IMR-90 (cell line): ENCODE results near the gene TLCD1. TPM values are rescaled to one million over a fixed set of nuclear protein-coding genes. Genes with fewer than 3 reads are reported as not detected.
A peak's percentile ranks its signal among the peaks of the same experiment; 100 is the strongest.

ENCODE experiments used
- ATAC-seq: fragments of 200-7000 bp; cut with Tn5 transposase; 2 replicates; pipeline ENCODE4 v1.9.1; 2020; ENCODE audit warnings: low read depth, mild to moderate bottlenecking, moderate library complexity
- BruUV-seq: library from RNA; stranded (reverse); fragments of 400-500 nt; replicated peaks from 2 replicates; lab custom pipeline; 2021; lab: Mats Ljungman, UMichigan
- CTCF ChIA-PET: fragments of 300-600 bp; formaldehyde crosslinking; extraction: SDS; loops from one replicate; lab custom pipeline; 2021; ENCODE audit warnings: antibody characterized with exemption; lab: Yijun Ruan, JAX
- POLR2A ChIA-PET: fragments of 300-600 bp; sonication (Branson Sonifier 250); formaldehyde crosslinking; loops from one replicate; lab custom pipeline; 2022; ENCODE audit warnings: antibody characterized with exemption; ENCODE audit not compliant: unreplicated experiment; lab: Charles Lee
- DNase-seq: peaks from one replicate; pipeline ENCODE4 v3.0.0; 2013
- H2AFZ ChIP-seq: replicated peaks from 2 replicates; pipeline ENCODE3; 2013; ENCODE audit warnings: low read length, mild to moderate bottlenecking; ENCODE audit not compliant: poor library complexity
- H2AK5ac ChIP-seq: 2 replicates; pipeline ENCODE4 v1.6.1; 2013; ENCODE audit warnings: low read depth, low read length, inconsistent platforms
- H2AK9ac ChIP-seq: replicated peaks from 2 replicates; pipeline ENCODE3; 2013; ENCODE audit warnings: mild to moderate bottlenecking, low read depth, low read length, moderate library complexity; ENCODE audit not compliant: poor library complexity
- H2BK120ac ChIP-seq: 2 replicates; pipeline ENCODE4 v1.6.1; 2013; ENCODE audit warnings: low read depth, low read length, inconsistent platforms
- H2BK15ac ChIP-seq: 3 replicates; pipeline ENCODE4 v1.6.1; 2013; ENCODE audit warnings: low read depth, low read length, inconsistent platforms
- H2BK20ac ChIP-seq: 2 replicates; pipeline ENCODE4 v1.6.1; 2013; ENCODE audit warnings: low read depth, mild to moderate bottlenecking, inconsistent platforms, low read length, moderate library complexity
- H2BK5ac ChIP-seq: 2 replicates; pipeline ENCODE4 v1.6.1; 2013; ENCODE audit warnings: mild to moderate bottlenecking, low read depth, low read length, inconsistent platforms; ENCODE audit not compliant: poor library complexity, severe bottlenecking
- H3K14ac ChIP-seq: replicated peaks from 2 replicates; pipeline ENCODE4 v1.6.1; 2013; ENCODE audit warnings: low read depth, low read length, inconsistent platforms
- H3K18ac ChIP-seq: 2 replicates; pipeline ENCODE4 v1.6.1; 2013; ENCODE audit warnings: low read depth, low read length, control low read depth
- H3K23ac ChIP-seq: 2 replicates; pipeline ENCODE4 v1.6.1; 2013; ENCODE audit warnings: low read depth, low read length, inconsistent platforms
- H3K27ac ChIP-seq: 2 replicates; pipeline ENCODE4 v1.5.1; 2013; ENCODE audit warnings: mild to moderate bottlenecking, control low read depth, low read length; ENCODE audit not compliant: insufficient read depth
- H3K27me3 ChIP-seq: 2 replicates; pipeline ENCODE4 v1.6.1; 2013; ENCODE audit warnings: low read length; ENCODE audit not compliant: control insufficient read depth, insufficient read depth
- H3K36me3 ChIP-seq: 2 replicates; pipeline ENCODE4 v1.6.1; 2013; ENCODE audit warnings: low read length, mixed read lengths; ENCODE audit not compliant: control insufficient read depth, insufficient read depth
- H3K4ac ChIP-seq: 2 replicates; pipeline ENCODE4 v1.6.1; 2013; ENCODE audit warnings: low read depth, low read length, inconsistent platforms
- H3K4me1 ChIP-seq: 2 replicates; pipeline ENCODE4 v1.6.1; 2013; ENCODE audit warnings: low read length, mixed read lengths; ENCODE audit not compliant: control insufficient read depth, insufficient read depth
- H3K4me2 ChIP-seq: 2 replicates; pipeline ENCODE4 v1.6.1; 2013; ENCODE audit warnings: low read depth, mild to moderate bottlenecking, control low read depth, low read length, moderate library complexity
- H3K4me3 ChIP-seq: 2 replicates; pipeline ENCODE4 v1.5.1; 2013; ENCODE audit warnings: low read depth, mild to moderate bottlenecking, control low read depth, low read length, moderate library complexity; ENCODE audit not compliant: insufficient read depth
- H3K56ac ChIP-seq: 2 replicates; pipeline ENCODE4 v1.6.1; 2013; ENCODE audit warnings: low read length, inconsistent platforms; ENCODE audit not compliant: insufficient read depth; ENCODE audit errors: extremely low read depth
- H3K79me1 ChIP-seq, 2 experiments: 2 replicates each; pipeline ENCODE4 v1.6.1; 2013; ENCODE audit warnings: low read length in 2 of 2, inconsistent platforms in 1 of 2, low read depth in 1 of 2
- H3K9ac ChIP-seq: 2 replicates; pipeline ENCODE4 v1.6.1; 2013; ENCODE audit warnings: low read depth, low read length, control low read depth
- H3K9me1 ChIP-seq: 2 replicates; pipeline ENCODE4 v1.6.1; 2013; ENCODE audit warnings: low read length, inconsistent platforms; ENCODE audit not compliant: insufficient read depth
- H3K9me3 ChIP-seq: 2 replicates; pipeline ENCODE4 v1.6.1; 2013; ENCODE audit warnings: low read length; ENCODE audit not compliant: control insufficient read depth, insufficient read depth
- H4K20me1 ChIP-seq: 2 replicates; pipeline ENCODE4 v1.6.1; 2013; ENCODE audit warnings: low read length, inconsistent platforms; ENCODE audit not compliant: insufficient read depth
- H4K5ac ChIP-seq: 2 replicates; pipeline ENCODE4 v1.6.1; 2013; ENCODE audit warnings: mild to moderate bottlenecking, low read depth, low read length, control low read depth
- H4K8ac ChIP-seq, 2 experiments: 2 replicates each; pipeline ENCODE4 v1.6.1; 2013; ENCODE audit warnings: low read depth in 2 of 2, low read length in 2 of 2, control low read depth in 1 of 2, inconsistent platforms in 1 of 2
- H4K91ac ChIP-seq: 2 replicates; pipeline ENCODE4 v1.6.1; 2013; ENCODE audit warnings: low read depth, low read length, inconsistent platforms; ENCODE audit not compliant: insufficient read depth
- MAFK ChIP-seq: IDR thresholded peaks from 2 replicates; pipeline ENCODE4 v1.6.1; 2012; ENCODE audit warnings: low read depth, low read length, improper control_type of control experiment
- MAZ ChIP-seq: IDR thresholded peaks from 2 replicates; pipeline ENCODE4 v1.6.1; 2012; ENCODE audit warnings: low read depth, mild to moderate bottlenecking, low read length, improper control_type of control experiment, moderate library complexity, borderline replicate concordance
- WGBS, 2 experiments: methylation state at CpG; one replicate each; pipeline versions ENCODE4 v1.1.5 to v1.1.7; 2013; ENCODE audit warnings: missing lambda C conversion rate in 2 of 2; ENCODE audit not compliant: insufficient read length in 1 of 2; ENCODE audit errors: extremely low coverage in 2 of 2; 5-methylcytosine and 5-hydroxymethylcytosine counted together
- dilution Hi-C: fragments of 300-500 bp; cut with HindIII; formaldehyde crosslinking; loops from one replicate; pipeline ENCODE4 v1.14.3; 2018; ENCODE audit warnings: low sequenced_read_pairs; ENCODE audit not compliant: unreplicated experiment
- in situ Hi-C: fragments of 300-500 bp; cut with MboI; formaldehyde crosslinking; loops from 3 replicates; pipeline ENCODE4 v1.14.3; 2019; ENCODE audit warnings: low sequenced_read_pairs, inconsistent platforms, mixed read lengths
- intact Hi-C: fragments of 100-400 bp; cut with micrococcal nuclease; formaldehyde crosslinking; loops from 2 replicates; pipeline ENCODE4 v1.10.0; 2022
- polyA plus RNA-seq, 3 experiments: library from polyadenylated mRNA; depleted of rRNA; stranded (reverse); fragments of >200 nt; gene quantifications; 2 replicates each; pipeline ENCODE4 v1.2.3, GENCODE V29; 2012; ENCODE audit warnings: low replicate concordance in 1 of 3
- total RNA-seq: library from RNA; depleted of rRNA; stranded (reverse); fragments of >200 nt; gene quantifications from 2 replicates; pipeline ENCODE4 v1.2.3, GENCODE V29; 2012

The TLCD1 gene
- total and polyA plus RNA-seq, 2 of the 4 experiments (the other 2 are of a cell fraction): 3.6 to 9.3 TPM

- in situ Hi-C loops (no loop called here), intact Hi-C loops (no loop called here), dilution Hi-C loops (no loop called here)
- peak overlapping the region; percentile 91 for H4K91ac ChIP-seq
- peak overlapping the region; percentile 96 for H2BK5ac ChIP-seq
- peak overlapping the region; percentile 100 for H3K4me3 ChIP-seq
- peak overlapping the region; percentile 92 for H3K4me2 ChIP-seq
- peak overlapping the region; percentile 83 to 97 for H4K8ac ChIP-seq
- TF ChIP-seq MAZ (peak; percentile 100), MAFK (no peak)
- H2AFZ ChIP-seq: peak overlapping the region; percentile 95
- H2AK5ac ChIP-seq: peak overlapping the region; percentile 97
- peaks cover 17% of the 10 kb centered on the region; the same call in 1 of the 2 replicates for H3K9me1 ChIP-seq
- H2BK20ac ChIP-seq: no peak overlapping the region
- peaks cover 5 to 51% of the 10 kb centered on the region in 2 experiments; a peak in 3 of 4 replicates for H3K79me1 ChIP-seq
- TSS peak; percentile 51 for BruUV-seq
- peak overlapping the region; percentile 99 for H3K9ac ChIP-seq
- H2AK9ac ChIP-seq: peak overlapping the region; percentile 100
- CTCF ChIA-PET: interaction anchor here (1.2 to 3.5 kb wide), 2 partner anchors 17 to 25 kb away, joined by 3 to 40 read pairs; partner anchors contain the start of genes NEK8, RPL23A and TLCD1
- peaks cover 16% of the 10 kb centered on the region for H3K4me1 ChIP-seq
- H3K56ac ChIP-seq: peak overlapping the region; percentile 98
- H3K4ac ChIP-seq: peak overlapping the region; percentile 96
- ATAC-seq (peak; percentile 9), DNase-seq (peak; percentile 41)
- no peaks in the 10 kb centered on the region for H3K9me3 ChIP-seq
- H2BK120ac ChIP-seq: peak overlapping the region; percentile 28; the same call in 1 of the 2 replicates
- H3K27me3 ChIP-seq: no peaks in the 10 kb centered on the region
- peak overlapping the region; percentile 62 for H3K18ac ChIP-seq
- peaks cover 32% of the 10 kb centered on the region for H3K36me3 ChIP-seq
- H4K5ac ChIP-seq: peak overlapping the region; percentile 81
- H3K23ac ChIP-seq: peak overlapping the region; percentile 98
- H4K20me1 ChIP-seq: peaks cover 52% of the 10 kb centered on the region
- H3K27ac ChIP-seq: peak overlapping the region; percentile 99
- 0% methylated on average over 3 of the region's 61 CpGs; no CpG with 5 or more reads in 1 of the 2 experiments for WGBS, 2 experiments
- H2BK15ac ChIP-seq: peak overlapping the region; percentile 64; the same call in 1 of the 3 replicates
- peak overlapping the region; percentile 96 for H3K14ac ChIP-seq
- POLR2A ChIA-PET: interaction anchor here (1.0 to 1.4 kb wide), 3 partner anchors 16 to 18 kb away, joined by 3 read pairs; partner anchors contain the start of genes NEK8 and TLCD1
Measured at GRCh38 chr17:28744104-28744971, 18.3 kb upstream of the TLCD1 start.
